GM23338 (cell line): ENCODE results near the gene ANKRD7. TPM values are rescaled to one million over a fixed set of nuclear protein-coding genes. Genes with fewer than 3 reads are reported as not detected.

Experiments
- ATAC-seq: fragments of 200-7000 bp; cut with Tn5 transposase; 3 replicates; pipeline ENCODE4 v1.9.1; 2020
- DNase-seq: peaks from one replicate; pipeline ENCODE4 v3.0.0-alpha.2; 2015; ENCODE audit warnings: low spot score
- H2AFZ ChIP-seq: fragments of 200-600 bp; sonication (generic); 2 replicates; pipeline ENCODE4 v1.8.0; 2016; ENCODE audit warnings: antibody characterized with exemption, mild to moderate bottlenecking, moderate library complexity
- H3F3A ChIP-seq: fragments of 200-600 bp; sonication (generic); replicated peaks from 2 replicates; pipeline ENCODE4 v1.8.0; 2017; ENCODE audit warnings: antibody characterized with exemption, mixed run types, low read depth
- H3K27ac ChIP-seq: fragments of 200-600 bp; sonication (generic); 2 replicates; pipeline ENCODE4 v1.6.1; 2016; ENCODE audit warnings: low read depth
- H3K27me3 ChIP-seq: fragments of 200-600 bp; sonication (generic); 2 replicates; pipeline ENCODE4 v1.8.0; 2016; ENCODE audit warnings: mild to moderate bottlenecking, mixed run types, moderate library complexity; ENCODE audit not compliant: insufficient read depth
- H3K36me3 ChIP-seq: fragments of 200-600 bp; sonication (generic); 2 replicates; pipeline ENCODE4 v1.8.0; 2016; ENCODE audit warnings: mild to moderate bottlenecking; ENCODE audit not compliant: insufficient read depth
- H3K4me1 ChIP-seq: fragments of 200-600 bp; sonication (generic); 2 replicates; pipeline ENCODE4 v1.8.0; 2016; ENCODE audit warnings: mild to moderate bottlenecking, moderate library complexity; ENCODE audit not compliant: insufficient read depth
- H3K4me2 ChIP-seq: fragments of 200-600 bp; sonication (generic); 2 replicates; pipeline ENCODE4 v1.7.1; 2017; ENCODE audit warnings: mixed run types
- H3K4me3 ChIP-seq: fragments of 200-600 bp; sonication (generic); 2 replicates; pipeline ENCODE4 v1.6.1; 2016; ENCODE audit warnings: mixed run types
- H3K79me2 ChIP-seq: fragments of 200-600 bp; sonication (generic); replicated peaks from 2 replicates; pipeline ENCODE4 v1.8.0; 2017; ENCODE audit warnings: mild to moderate bottlenecking; ENCODE audit not compliant: insufficient read depth
- H3K9me2 ChIP-seq: fragments of 200-600 bp; sonication (generic); 2 replicates; pipeline ENCODE4 v1.8.0; 2017; ENCODE audit not compliant: insufficient read depth
- H4K20me1 ChIP-seq: fragments of 200-600 bp; sonication (generic); replicated peaks from 2 replicates; pipeline ENCODE4 v1.8.0; 2017; ENCODE audit warnings: mild to moderate bottlenecking; ENCODE audit not compliant: insufficient read depth
- H3K27ac Mint-ChIP-seq: 2 replicates; pipeline ENCODE4 v1.8.0; 2020; ENCODE audit warnings: inconsistent platforms, mild to moderate bottlenecking, moderate library complexity, mixed read lengths
- H3K27me3 Mint-ChIP-seq: 3 replicates; pipeline ENCODE4 v1.8.0; 2022; ENCODE audit warnings: low read depth, mild to moderate bottlenecking, moderate library complexity, mixed read lengths, inconsistent platforms; ENCODE audit not compliant: insufficient read depth, poor library complexity
- H3K36me3 Mint-ChIP-seq: 3 replicates; pipeline ENCODE4 v1.8.0; 2021; ENCODE audit warnings: low read depth, mild to moderate bottlenecking, inconsistent platforms, moderate library complexity, mixed read lengths
- H3K4me1 Mint-ChIP-seq: 3 replicates; pipeline ENCODE4 v1.8.0; 2020; ENCODE audit warnings: mild to moderate bottlenecking, inconsistent platforms, mixed read lengths
- H3K4me3 Mint-ChIP-seq: 3 replicates; pipeline ENCODE4 v1.8.0; 2021; ENCODE audit warnings: moderate library complexity, mild to moderate bottlenecking, inconsistent platforms, mixed read lengths
- H3K9me3 Mint-ChIP-seq: 3 replicates; pipeline ENCODE4 v1.8.0; 2020; ENCODE audit warnings: moderate library complexity, mild to moderate bottlenecking, inconsistent platforms, mixed read lengths
- EZH2 ChIP-seq: fragments of 200-600 bp; sonication (generic); IDR thresholded peaks from one replicate; pipeline ENCODE4 v1.8.0; 2017; ENCODE audit warnings: antibody characterized with exemption, mild to moderate bottlenecking, low read depth; ENCODE audit not compliant: unreplicated experiment
- JUNB ChIP-seq: IDR thresholded peaks from one replicate; pipeline ENCODE4 v1.6.1; 2016; ENCODE audit warnings: antibody characterized with exemption; ENCODE audit not compliant: unreplicated experiment
- NANOG ChIP-seq: IDR thresholded peaks from 2 replicates; pipeline ENCODE4 v1.6.1; 2016; ENCODE audit warnings: antibody characterized with exemption, borderline replicate concordance
- POLR2AphosphoS5 ChIP-seq: IDR thresholded peaks from 2 replicates; pipeline ENCODE4 v1.6.1; 2016; ENCODE audit warnings: antibody characterized with exemption, low read depth
- ZNF114 ChIP-seq: fragments of 250-450 bp; sonication (Bioruptor Pico); IDR thresholded peaks from 2 replicates; pipeline ENCODE4 v1.5.0; 2020; ENCODE audit warnings: mild to moderate bottlenecking, moderate library complexity
- ZNF331 ChIP-seq: fragments of 250-450 bp; sonication (Bioruptor Pico); IDR thresholded peaks from 2 replicates; pipeline ENCODE4 v1.5.0; 2020; ENCODE audit warnings: low read depth, mild to moderate bottlenecking, moderate library complexity
- polyA plus RNA-seq: library from polyadenylated mRNA; unstranded; fragments of >200 nt; fragmentation: Nextera tagmentation; extraction: Ambion mirVana; gene quantifications from 2 replicates; pipeline ENCODE4 v1.2.1, GENCODE V29; 2016
- total RNA-seq: library from RNA; depleted of rRNA; stranded (reverse); fragments of >200 nt; shearing (Covaris generic); gene quantifications from 2 replicates; pipeline ENCODE4 v1.2.3, GENCODE V29; 2014
- TF ChIP-seq, protein P1 (sequence below), 2 experiments: fragments of 200-600 bp in 1 of 2; sonication (generic) in 1 of 2; conservative IDR thresholded peaks; 2 replicates each; pipeline versions ENCODE4 v1.5.1 to v1.6.1; 2016 to 2017; ENCODE audit warnings: antibody characterized with exemption in 2 of 2, low read depth in 2 of 2, mild to moderate bottlenecking in 2 of 2, moderate library complexity in 1 of 2
- TF ChIP-seq, protein P2 (sequence below): IDR thresholded peaks from one replicate; pipeline ENCODE4 v1.6.1; 2018; ENCODE audit warnings: antibody characterized with exemption; ENCODE audit not compliant: unreplicated experiment

The ANKRD7 gene
- total and polyA plus RNA-seq, 2 experiments from 2014 or later, result 1.6 to 2.1 TPM

GRCh38 chr7:118259115-118259514 is 34.6 kb downstream of the ANKRD7 start:
- Histone ChIP-seq H3K4me2 (no peak overlapping the region), H3K27me3 (no peaks in the 10 kb centered on the region), H3K27ac (no peak overlapping the region), H4K20me1 (no peaks in the 10 kb centered on the region), H3F3A (no peaks in the 10 kb centered on the region), H2AFZ (no peak overlapping the region), H3K9me2 (no peaks in the 10 kb centered on the region), H3K4me3 (no peak overlapping the region), H3K4me1 (no peaks in the 10 kb centered on the region), H3K79me2 (no peaks in the 10 kb centered on the region), H3K36me3 (no peaks in the 10 kb centered on the region)
- TF ChIP-seq ZNF114 (CRISPR knock-in tag), result no peak
- no peak for TF ChIP-seq POLR2AphosphoS5
- TF ChIP-seq, protein P1, sequence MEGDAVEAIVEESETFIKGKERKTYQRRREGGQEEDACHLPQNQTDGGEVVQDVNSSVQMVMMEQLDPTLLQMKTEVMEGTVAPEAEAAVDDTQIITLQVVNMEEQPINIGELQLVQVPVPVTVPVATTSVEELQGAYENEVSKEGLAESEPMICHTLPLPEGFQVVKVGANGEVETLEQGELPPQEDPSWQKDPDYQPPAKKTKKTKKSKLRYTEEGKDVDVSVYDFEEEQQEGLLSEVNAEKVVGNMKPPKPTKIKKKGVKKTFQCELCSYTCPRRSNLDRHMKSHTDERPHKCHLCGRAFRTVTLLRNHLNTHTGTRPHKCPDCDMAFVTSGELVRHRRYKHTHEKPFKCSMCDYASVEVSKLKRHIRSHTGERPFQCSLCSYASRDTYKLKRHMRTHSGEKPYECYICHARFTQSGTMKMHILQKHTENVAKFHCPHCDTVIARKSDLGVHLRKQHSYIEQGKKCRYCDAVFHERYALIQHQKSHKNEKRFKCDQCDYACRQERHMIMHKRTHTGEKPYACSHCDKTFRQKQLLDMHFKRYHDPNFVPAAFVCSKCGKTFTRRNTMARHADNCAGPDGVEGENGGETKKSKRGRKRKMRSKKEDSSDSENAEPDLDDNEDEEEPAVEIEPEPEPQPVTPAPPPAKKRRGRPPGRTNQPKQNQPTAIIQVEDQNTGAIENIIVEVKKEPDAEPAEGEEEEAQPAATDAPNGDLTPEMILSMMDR (conservative IDR thresholded peaks at IDR 0.05; ENCODE audit: low read depth in 2 of 2), result no peak
- no peak for TF ChIP-seq JUNB
- TF ChIP-seq, protein P2, sequence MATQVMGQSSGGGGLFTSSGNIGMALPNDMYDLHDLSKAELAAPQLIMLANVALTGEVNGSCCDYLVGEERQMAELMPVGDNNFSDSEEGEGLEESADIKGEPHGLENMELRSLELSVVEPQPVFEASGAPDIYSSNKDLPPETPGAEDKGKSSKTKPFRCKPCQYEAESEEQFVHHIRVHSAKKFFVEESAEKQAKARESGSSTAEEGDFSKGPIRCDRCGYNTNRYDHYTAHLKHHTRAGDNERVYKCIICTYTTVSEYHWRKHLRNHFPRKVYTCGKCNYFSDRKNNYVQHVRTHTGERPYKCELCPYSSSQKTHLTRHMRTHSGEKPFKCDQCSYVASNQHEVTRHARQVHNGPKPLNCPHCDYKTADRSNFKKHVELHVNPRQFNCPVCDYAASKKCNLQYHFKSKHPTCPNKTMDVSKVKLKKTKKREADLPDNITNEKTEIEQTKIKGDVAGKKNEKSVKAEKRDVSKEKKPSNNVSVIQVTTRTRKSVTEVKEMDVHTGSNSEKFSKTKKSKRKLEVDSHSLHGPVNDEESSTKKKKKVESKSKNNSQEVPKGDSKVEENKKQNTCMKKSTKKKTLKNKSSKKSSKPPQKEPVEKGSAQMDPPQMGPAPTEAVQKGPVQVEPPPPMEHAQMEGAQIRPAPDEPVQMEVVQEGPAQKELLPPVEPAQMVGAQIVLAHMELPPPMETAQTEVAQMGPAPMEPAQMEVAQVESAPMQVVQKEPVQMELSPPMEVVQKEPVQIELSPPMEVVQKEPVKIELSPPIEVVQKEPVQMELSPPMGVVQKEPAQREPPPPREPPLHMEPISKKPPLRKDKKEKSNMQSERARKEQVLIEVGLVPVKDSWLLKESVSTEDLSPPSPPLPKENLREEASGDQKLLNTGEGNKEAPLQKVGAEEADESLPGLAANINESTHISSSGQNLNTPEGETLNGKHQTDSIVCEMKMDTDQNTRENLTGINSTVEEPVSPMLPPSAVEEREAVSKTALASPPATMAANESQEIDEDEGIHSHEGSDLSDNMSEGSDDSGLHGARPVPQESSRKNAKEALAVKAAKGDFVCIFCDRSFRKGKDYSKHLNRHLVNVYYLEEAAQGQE, result no peak
- no peak for TF ChIP-seq EZH2
- TF ChIP-seq ZNF331 (CRISPR knock-in tag), result no peak
- no peak for TF ChIP-seq NANOG
- no peak for DNase-seq
- Mint-ChIP-seq H3K36me3 (no peaks in the 10 kb centered on the region), H3K27ac (no peak overlapping the region), H3K9me3 (no peaks in the 10 kb centered on the region), H3K27me3 (peaks cover 2% of the 10 kb centered on the region), H3K4me1 (no peaks in the 10 kb centered on the region), H3K4me3 (no peak overlapping the region)
- no peak for ATAC-seq

DNA sequence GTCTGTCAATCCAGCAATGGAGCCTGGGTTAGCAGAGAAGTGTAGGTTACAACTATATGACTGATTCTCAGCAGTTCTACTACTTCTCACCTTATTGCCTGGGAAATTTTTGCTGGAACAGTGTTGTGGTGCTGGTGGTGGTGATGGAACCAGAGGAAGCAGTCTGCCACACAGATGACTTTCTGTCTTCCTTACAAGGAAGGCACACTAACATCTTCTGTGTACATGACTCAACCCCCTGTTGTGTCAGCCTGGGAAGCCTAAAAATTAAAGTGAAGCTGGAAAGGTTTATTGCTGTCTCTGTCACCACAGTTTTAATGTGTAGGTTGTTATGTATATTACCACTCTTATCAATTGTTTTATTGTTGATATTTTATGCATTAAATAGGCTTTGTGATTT is 40.3 kb downstream of the ANKRD7 start:
- no peaks in the 10 kb centered on the region for H3K36me3 Mint-ChIP-seq
- no peak for ATAC-seq
- no peaks in the 10 kb centered on the region for H3K4me1 Mint-ChIP-seq
- H3K27ac Mint-ChIP-seq, result no peak overlapping the region
- no peaks in the 10 kb centered on the region for H3K9me2 ChIP-seq
- no peak overlapping the region for H3K4me3 ChIP-seq
- H3K36me3 ChIP-seq, result no peaks in the 10 kb centered on the region
- H3K4me1 ChIP-seq, result no peaks in the 10 kb centered on the region
- no peak overlapping the region for H3K4me3 Mint-ChIP-seq
- no peak overlapping the region for H3K27ac ChIP-seq
- no peaks in the 10 kb centered on the region for H3K9me3 Mint-ChIP-seq
- H3K4me2 ChIP-seq, result no peak overlapping the region
- no peak for DNase-seq
- H3K27me3 ChIP-seq, result no peaks in the 10 kb centered on the region
- no peaks in the 10 kb centered on the region for H4K20me1 ChIP-seq
- H2AFZ ChIP-seq, result no peak overlapping the region; the same call in 1 of the 2 replicates
- H3K27me3 Mint-ChIP-seq, result peaks cover 2% of the 10 kb centered on the region
- no peaks in the 10 kb centered on the region for H3K79me2 ChIP-seq
- no peaks in the 10 kb centered on the region for H3F3A ChIP-seq
- no peak for TF ChIP-seq ZNF331 (CRISPR knock-in tag)
- TF ChIP-seq NANOG, result no peak
- TF ChIP-seq, protein P2, result no peak
- TF ChIP-seq ZNF114 (CRISPR knock-in tag), result no peak
